ENCODE results near the gene ISOC2.

The ISOC2 gene

DNA sequence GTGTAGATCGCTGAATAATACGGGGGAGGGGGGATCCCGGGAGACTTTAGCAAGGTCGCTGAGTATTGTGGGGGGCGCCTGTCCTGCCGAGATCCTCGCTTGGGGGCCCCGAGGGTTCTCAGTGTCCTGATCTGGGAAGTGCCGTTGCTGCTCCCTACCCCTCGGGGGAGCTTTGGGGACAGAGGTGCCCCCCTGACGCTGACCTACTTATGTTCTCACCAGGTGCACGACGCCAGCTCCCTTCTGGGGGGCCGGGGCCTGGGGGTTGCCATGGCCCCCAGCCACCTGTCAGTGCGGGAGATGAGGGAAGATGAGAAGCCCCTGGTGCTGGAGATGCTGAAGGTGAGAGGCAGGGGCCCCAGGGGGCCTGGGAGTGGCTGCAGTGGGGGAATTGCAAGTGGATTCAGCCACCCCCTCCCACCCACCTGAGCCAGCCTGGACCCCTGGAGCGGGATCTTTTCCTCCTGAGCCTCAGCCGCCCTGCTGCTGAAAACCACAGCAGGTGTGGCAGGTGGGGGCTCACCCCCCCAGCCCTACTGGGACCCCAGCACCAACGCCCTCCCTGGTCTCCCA is 24.1 kb upstream of the ISOC2 start:
- H3K4me3 ChIP-seq (ENCODE audit: low read length), result peak overlapping the region; percentile 69
- DNase-seq (ENCODE audit: low read depth), result no peak

DNA sequence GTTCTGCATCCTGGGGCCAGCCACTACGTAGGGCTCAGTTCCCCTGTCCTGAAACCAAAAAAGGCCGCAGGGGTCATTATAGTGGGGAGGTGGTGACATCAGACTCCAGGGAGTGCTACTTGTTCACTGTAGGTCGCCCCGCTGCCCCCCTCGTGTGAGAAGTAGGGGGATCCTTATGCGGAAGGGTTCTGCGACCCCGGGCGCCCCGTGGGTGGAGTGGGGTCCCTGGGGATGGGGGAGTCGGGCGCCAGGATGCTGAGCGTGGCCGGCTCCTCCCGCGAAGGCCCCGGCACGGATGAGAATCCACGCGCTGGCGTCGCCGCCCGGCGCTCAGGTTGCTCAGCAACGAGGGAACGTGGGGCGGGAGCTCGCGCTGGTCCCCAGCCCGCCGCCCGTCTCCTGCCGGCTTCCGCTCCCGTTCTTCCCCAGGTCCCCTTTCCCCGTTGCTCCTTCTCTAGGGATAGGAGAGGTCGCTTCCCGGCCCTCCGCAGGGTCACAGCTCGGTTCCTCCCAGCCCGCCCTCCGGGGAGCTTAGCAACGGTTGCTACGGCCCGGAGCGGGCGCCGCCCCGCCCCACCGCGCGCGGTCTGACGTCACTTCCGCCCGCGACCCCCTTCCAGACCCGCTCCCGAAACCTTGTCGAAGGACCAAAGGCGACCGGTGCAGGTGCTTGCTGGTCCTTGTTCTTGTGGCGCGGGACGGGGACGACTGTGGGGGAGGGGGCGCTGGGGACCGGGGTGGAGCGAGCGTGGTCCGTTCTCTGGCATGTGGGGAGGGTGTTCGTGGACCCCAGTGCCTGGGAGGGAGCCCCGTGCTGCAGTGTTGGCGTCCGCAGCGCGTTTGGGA is 23.4 kb upstream of the ISOC2 start, which contains the start of gene NAT14:
NAT14 (plus strand) TSS at position 596 of the 846 bp plus-strand sequence. CDS start 521 bp downstream, outside the sequence.
- peak; percentile 37 for DNase-seq (ENCODE audit: low read depth)
- peak within 1 kb of the TSS; percentile 69 for H3K4me3 ChIP-seq (ENCODE audit: low read length)
- TF ChIP-seq, protein P1, sequence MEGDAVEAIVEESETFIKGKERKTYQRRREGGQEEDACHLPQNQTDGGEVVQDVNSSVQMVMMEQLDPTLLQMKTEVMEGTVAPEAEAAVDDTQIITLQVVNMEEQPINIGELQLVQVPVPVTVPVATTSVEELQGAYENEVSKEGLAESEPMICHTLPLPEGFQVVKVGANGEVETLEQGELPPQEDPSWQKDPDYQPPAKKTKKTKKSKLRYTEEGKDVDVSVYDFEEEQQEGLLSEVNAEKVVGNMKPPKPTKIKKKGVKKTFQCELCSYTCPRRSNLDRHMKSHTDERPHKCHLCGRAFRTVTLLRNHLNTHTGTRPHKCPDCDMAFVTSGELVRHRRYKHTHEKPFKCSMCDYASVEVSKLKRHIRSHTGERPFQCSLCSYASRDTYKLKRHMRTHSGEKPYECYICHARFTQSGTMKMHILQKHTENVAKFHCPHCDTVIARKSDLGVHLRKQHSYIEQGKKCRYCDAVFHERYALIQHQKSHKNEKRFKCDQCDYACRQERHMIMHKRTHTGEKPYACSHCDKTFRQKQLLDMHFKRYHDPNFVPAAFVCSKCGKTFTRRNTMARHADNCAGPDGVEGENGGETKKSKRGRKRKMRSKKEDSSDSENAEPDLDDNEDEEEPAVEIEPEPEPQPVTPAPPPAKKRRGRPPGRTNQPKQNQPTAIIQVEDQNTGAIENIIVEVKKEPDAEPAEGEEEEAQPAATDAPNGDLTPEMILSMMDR (IDR thresholded peaks at IDR 0.05; ENCODE audit: insufficient read depth, low read depth, low read length, missing control alignments), result no peak

More for the DNA sequence above, 24.1 kb upstream of the ISOC2 start:
- TF ChIP-seq, protein P1 (IDR thresholded peaks at IDR 0.05; ENCODE audit: insufficient read depth, low read depth, low read length, missing control alignments), result no peak

DNA sequence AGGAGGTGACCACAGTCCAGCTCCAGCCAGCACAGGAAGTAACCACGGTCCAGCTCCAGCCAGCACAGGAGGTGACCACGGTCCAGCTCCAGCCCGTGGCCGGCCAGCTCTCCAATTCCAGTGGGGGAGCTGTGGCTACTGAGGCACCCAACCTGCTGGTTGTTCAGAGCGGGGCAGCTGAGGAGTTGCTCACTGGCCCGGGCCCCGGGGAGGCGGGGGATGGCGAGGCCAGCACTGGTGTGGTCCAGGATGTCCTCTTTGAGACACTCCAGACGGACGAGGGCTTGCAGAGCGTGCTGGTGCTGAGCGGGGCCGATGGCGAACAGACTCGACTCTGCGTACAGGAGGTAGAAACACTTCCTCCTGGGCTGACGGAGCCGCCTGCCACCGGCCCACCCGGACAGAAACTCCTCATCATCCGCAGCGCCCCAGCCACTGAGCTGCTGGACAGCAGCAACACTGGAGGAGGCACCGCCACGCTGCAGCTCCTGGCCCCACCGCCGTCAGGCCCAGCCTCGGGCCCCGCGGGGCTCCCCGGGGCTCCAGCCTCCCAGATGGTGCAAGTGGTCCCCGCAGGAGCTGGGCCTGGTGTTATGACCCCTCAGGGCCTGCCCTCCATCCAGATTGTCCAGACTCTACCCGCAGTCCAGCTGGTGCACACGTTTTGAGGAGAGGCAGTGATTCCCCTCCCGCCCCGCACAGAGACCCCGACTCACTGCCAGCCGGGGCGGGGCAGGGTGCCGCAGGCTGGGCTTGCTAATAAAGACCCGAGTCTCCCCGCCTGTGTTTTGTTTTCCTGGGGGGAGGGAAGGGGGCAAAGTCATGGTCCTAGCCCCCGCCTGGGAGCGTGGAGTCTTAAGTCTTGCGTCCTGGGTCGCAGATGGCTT is 22.5 kb upstream of the ISOC2 start:
- TF ChIP-seq, protein P1 (IDR thresholded peaks at IDR 0.05; ENCODE audit: insufficient read depth, low read depth, low read length, missing control alignments), result no peak
- H3K4me3 ChIP-seq (ENCODE audit: low read length), result peak overlapping the region; percentile 69
- DNase-seq (ENCODE audit: low read depth), result no peak

DNA sequence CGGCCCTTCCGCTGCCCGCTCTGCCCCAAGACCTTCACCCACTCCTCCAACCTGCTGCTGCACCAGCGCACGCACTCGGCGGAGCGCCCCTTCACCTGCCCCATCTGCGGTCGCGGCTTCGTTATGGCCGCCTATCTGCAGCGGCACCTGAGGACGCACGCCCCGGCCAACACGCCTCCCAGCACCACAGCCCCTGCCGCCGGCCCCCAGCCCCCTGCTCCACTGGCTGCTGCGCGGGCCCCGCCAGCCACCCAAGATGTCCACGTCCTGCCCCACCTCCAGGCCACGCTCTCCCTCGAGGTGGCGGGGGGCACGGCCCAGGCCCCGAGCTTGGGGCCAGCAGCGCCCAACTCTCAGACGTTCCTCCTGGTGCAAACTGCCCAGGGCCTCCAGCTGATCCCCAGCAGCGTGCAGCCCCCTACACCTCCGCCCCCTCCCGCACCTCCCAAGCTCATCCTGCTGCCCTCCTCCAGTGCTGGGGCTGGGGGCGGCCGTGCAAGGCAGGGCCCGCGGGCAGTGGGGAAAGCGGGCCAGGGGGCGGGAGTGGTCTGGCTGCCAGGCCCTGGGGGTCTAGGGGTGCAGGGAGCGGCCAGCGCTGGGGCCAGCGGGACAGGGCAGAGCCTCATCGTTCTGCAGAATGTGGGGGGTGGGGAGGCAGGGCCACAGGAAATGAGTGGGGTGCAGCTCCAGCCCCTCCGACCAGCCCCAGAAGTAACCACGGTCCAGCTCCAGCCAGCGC is 21.7 kb upstream of the ISOC2 start:
- no peak for DNase-seq (ENCODE audit: low read depth)
- TF ChIP-seq, protein P1 (IDR thresholded peaks at IDR 0.05; ENCODE audit: insufficient read depth, low read depth, low read length, missing control alignments), result no peak
- no peak overlapping the region for H3K4me3 ChIP-seq (ENCODE audit: low read length)

DNA sequence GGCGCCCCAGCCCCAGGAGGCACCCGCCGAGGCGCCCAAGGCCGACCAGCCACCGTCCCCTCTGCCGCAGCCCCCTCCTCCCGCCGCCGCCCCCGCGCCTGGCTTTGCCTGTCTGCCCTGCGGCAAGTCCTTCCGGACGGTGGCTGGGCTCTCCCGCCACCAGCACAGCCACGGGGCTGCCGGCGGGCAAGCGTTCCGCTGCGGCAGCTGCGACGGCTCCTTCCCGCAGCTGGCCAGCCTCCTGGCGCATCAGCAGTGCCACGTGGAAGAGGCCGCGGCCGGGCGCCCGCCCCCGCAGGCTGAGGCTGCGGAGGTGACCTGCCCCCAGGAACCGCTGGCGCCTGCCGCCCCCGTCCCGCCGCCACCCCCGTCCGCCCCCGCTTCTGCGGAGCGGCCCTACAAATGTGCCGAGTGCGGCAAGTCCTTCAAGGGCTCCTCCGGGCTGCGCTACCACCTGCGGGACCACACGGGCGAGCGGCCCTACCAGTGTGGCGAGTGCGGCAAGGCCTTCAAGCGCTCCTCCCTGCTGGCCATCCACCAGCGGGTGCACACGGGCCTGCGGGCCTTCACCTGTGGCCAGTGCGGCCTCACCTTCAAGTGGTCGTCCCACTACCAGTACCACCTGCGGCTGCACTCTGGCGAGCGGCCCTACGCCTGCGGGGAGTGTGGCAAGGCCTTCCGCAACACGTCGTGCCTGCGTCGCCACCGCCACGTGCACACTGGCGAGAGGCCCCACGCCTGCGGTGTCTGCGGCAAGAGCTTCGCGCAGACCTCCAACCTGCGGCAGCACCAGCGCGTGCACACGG is 20.9 kb upstream of the ISOC2 start:
- H3K4me3 ChIP-seq (ENCODE audit: low read length), result no peak overlapping the region
- TF ChIP-seq, protein P1 (IDR thresholded peaks at IDR 0.05; ENCODE audit: insufficient read depth, low read depth, low read length, missing control alignments), result no peak
- DNase-seq (ENCODE audit: low read depth), result no peak
